CD4-positive, alpha-beta T cell treated with Interferon alpha-2 for 1 hour (primary cell): ENCODE results near the gene PSMB4.

Source experiments
- DNase-seq, 2 donors: peaks; one replicate each; pipeline ENCODE4 v3.0.0-alpha.2; 2020 to 2022

Gene PSMB4

DNA sequence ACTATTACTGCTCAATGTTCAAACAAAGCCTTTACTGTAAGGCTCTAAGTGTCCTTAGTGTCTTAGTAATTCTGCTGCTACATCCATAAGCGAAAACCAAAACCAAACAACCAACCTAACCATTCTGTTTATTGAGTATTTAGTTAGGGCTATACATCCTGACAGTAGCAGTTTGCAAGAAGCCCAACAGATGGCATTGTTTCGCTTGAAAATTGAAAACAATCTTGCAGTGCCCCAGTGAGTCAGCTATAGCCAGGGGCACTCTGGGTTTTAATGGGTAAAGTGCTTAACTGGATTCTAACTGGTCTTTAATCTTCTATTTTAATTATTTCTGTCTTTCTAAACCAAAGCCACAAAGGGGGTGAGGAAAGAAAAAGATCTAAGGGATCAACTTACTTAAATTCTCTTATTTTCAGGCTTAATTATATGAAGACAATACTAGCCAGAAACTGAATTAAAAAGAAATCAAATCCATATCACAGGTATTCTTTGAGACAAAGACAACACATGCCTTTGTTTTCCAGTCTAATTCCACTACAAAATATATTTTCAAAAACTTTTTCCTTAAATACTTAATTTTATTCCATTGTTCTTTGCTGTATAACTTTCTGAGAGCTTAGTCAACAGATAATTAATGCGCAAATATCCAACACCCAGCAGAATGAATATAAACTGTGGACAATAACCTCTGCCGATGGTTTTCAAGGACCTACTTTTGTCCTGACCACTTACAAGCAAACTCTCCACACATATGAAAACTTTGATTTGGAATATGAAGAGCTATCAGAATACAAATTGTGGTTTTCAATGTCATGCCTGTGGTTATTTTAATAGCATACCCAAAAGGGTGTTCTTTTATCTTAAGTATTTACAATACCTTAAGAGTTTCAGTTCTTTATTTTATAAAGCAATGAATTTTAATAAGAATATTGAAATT is 44.7 kb downstream of the PSMB4 start:
- peak; percentile 69 to 84 for DNase-seq

DNA sequence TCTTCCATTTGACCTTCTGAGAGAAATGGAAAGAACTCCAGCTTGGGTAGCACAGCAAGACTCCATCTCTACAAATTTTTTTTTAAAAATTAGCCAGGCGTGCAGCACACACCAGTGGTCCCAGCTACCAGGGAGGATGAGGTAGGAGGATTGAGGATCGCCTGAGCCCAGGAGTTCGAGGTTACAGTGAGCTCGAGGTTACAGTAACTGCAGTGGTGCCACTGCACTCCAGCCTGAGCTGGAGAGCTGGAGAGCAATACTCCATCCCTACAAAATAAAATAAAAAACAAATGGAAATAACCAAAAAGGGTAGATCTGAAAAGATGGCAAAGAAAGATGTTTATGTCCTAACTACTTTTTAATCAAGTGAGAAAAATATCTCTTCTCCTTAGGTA is 45.4 kb downstream of the PSMB4 start:
- no peak for DNase-seq

DNA sequence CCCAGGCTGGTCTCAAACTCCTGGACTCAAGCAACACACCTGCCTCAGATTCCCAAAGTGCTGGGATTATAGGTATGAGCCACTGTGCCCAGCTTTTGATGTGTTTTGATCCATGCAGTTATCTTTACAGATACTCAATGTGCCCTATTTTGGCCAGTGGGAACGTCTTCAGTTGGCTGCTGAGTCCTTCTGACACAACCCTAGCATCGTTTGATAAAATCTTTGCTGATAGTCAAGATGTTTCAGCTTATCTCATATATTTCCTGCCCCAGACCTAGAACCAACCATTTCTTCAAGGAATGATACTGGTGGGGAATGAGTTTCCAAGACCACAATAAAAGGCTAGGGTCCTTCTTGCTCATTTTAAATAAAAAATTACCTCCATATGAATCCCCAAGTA is 48.3 kb downstream of the PSMB4 start:
- DNase-seq: no peak
